Measurements from ENCODE around the gene CREBZF.

CREBZF gene

DNA sequence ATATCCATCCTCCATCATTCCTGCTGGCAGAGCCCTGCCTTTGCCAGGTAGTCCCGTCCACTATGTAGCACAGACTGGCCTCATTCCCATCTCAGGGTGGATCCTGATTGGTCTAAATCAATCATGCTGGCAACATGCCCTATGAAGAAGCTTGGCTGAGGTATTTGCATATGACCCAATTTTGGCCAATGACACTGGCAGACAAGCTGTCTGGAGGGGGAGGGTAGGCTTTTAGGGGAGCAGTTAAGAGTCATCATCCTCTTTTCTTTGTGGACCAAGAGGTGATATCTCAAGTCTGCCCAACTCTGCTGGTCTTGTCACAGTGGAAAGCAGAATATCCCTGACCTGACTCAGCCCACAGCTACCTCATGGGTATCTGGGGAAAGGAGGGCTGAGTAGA lies 16.0 kb upstream of the CREBZF start:
- TF ChIP-seq, protein P1, sequence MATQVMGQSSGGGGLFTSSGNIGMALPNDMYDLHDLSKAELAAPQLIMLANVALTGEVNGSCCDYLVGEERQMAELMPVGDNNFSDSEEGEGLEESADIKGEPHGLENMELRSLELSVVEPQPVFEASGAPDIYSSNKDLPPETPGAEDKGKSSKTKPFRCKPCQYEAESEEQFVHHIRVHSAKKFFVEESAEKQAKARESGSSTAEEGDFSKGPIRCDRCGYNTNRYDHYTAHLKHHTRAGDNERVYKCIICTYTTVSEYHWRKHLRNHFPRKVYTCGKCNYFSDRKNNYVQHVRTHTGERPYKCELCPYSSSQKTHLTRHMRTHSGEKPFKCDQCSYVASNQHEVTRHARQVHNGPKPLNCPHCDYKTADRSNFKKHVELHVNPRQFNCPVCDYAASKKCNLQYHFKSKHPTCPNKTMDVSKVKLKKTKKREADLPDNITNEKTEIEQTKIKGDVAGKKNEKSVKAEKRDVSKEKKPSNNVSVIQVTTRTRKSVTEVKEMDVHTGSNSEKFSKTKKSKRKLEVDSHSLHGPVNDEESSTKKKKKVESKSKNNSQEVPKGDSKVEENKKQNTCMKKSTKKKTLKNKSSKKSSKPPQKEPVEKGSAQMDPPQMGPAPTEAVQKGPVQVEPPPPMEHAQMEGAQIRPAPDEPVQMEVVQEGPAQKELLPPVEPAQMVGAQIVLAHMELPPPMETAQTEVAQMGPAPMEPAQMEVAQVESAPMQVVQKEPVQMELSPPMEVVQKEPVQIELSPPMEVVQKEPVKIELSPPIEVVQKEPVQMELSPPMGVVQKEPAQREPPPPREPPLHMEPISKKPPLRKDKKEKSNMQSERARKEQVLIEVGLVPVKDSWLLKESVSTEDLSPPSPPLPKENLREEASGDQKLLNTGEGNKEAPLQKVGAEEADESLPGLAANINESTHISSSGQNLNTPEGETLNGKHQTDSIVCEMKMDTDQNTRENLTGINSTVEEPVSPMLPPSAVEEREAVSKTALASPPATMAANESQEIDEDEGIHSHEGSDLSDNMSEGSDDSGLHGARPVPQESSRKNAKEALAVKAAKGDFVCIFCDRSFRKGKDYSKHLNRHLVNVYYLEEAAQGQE (IDR thresholded peaks at IDR 0.05; ENCODE audit: insufficient read depth in 1 of 2, low read depth in 2 of 2, low read length in 2 of 2) = no peak
- no peak for TF ChIP-seq POLR2AphosphoS5 (IDR thresholded peaks at IDR 0.05; ENCODE audit: low read depth, low read length)
- TF ChIP-seq SIN3A (IDR thresholded peaks at IDR 0.05; ENCODE audit: borderline replicate concordance, insufficient read depth, low read length) = no peak
- TF ChIP-seq FOXP2 (optimal IDR thresholded peaks at IDR 0.05; ENCODE audit: borderline replicate concordance, extremely low read depth, extremely low read length, insufficient read depth) = no peak

GRCh38 chr11:85679576-85679975 lies 14.6 kb upstream of the CREBZF start:
- TF ChIP-seq SIN3A (IDR thresholded peaks at IDR 0.05; ENCODE audit: borderline replicate concordance, insufficient read depth, low read length) = no peak
- no peak for TF ChIP-seq TAF1 (IDR thresholded peaks at IDR 0.05; ENCODE audit: borderline replicate concordance, insufficient read depth, low read length)
- TF ChIP-seq, protein P1 (IDR thresholded peaks at IDR 0.05; ENCODE audit: insufficient read depth in 1 of 2, low read depth in 2 of 2, low read length in 2 of 2) = no peak
- TF ChIP-seq FOXP2 (optimal IDR thresholded peaks at IDR 0.05; ENCODE audit: borderline replicate concordance, extremely low read depth, extremely low read length, insufficient read depth) = no peak
- TF ChIP-seq POLR2AphosphoS5 (IDR thresholded peaks at IDR 0.05; ENCODE audit: low read depth, low read length) = no peak

- TF ChIP-seq SIN3A (IDR thresholded peaks at IDR 0.05; ENCODE audit: borderline replicate concordance, insufficient read depth, low read length) (no peak), POLR2AphosphoS5 (IDR thresholded peaks at IDR 0.05; ENCODE audit: low read depth, low read length) (no peak), FOXP2 (optimal IDR thresholded peaks at IDR 0.05; ENCODE audit: borderline replicate concordance, extremely low read depth, extremely low read length, insufficient read depth) (no peak), TAF1 (IDR thresholded peaks at IDR 0.05; ENCODE audit: borderline replicate concordance, insufficient read depth, low read length) (no peak)
- TF ChIP-seq, protein P1 (IDR thresholded peaks at IDR 0.05; ENCODE audit: insufficient read depth in 1 of 2, low read depth in 2 of 2, low read length in 2 of 2) = no peak
Observed at GRCh38 chr11:85673393-85673792, 8.5 kb upstream of the CREBZF start.

- TF ChIP-seq, protein P1 (IDR thresholded peaks at IDR 0.05; ENCODE audit: insufficient read depth in 1 of 2, low read depth in 2 of 2, low read length in 2 of 2) = no peak
- no peak for TF ChIP-seq SIN3A (IDR thresholded peaks at IDR 0.05; ENCODE audit: borderline replicate concordance, insufficient read depth, low read length)
- TF ChIP-seq FOXP2 (optimal IDR thresholded peaks at IDR 0.05; ENCODE audit: borderline replicate concordance, extremely low read depth, extremely low read length, insufficient read depth) = no peak
Observed at GRCh38 chr11:85672105-85672902, 7.4 kb upstream of the CREBZF start.
